GM19023 (cell line): Measurements from ENCODE around the gene AUNIP.

Experiments used
- ATAC-seq: cut with Tn5 transposase; IDR thresholded peaks from one replicate; pipeline ENCODE4 v1.9.1; 2021; ENCODE audit warnings: mild to moderate bottlenecking, moderate library complexity; ENCODE audit not compliant: unreplicated experiment

The AUNIP gene, protein sequence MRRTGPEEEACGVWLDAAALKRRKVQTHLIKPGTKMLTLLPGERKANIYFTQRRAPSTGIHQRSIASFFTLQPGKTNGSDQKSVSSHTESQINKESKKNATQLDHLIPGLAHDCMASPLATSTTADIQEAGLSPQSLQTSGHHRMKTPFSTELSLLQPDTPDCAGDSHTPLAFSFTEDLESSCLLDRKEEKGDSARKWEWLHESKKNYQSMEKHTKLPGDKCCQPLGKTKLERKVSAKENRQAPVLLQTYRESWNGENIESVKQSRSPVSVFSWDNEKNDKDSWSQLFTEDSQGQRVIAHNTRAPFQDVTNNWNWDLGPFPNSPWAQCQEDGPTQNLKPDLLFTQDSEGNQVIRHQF

DNA sequence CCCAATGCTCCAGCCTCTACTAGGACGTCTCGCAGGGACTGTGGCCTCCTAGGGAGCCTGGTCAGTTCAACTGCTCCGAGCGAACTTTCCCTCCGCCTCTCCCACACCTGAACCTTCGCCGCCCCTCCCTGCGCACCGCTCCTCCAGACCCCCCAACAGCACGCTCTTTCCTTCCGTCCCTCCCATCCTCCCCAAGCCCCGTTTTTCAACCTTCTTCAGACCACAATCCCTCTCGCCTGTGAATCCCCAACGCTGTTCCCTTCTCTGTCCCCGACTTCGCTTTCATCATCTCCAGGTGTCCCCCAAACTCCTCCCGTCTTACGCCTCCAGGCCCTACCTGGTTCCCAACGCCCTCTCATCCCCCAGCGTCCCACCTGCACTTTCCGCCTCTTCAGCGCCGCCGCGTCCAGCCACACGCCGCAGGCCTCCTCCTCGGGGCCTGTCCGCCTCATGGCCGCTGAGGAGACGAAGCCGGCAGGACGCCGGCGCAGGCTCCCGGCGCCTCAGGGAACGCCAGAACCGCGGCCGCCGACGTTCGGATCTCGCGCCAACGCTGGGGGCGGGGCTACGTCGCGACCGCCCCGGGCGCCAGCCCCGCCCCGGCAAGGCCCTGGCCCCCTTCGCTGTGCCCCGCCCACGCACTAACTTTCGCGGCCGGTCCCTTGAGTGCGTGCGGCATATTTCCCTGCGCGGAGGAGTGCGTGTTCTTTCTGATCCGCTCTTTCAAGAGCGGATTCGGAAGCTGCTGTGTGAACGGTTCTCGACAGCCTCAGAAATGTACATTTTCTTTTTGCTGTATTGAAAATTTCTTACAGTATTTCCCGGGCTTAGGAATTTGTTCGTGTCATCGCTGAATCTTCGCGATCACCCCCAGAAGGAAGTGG is at the start of gene AUNIP:
Gene AUNIP (minus strand): TSS at position 552 of the 884 bp plus-strand sequence. CDS start 100 bp downstream, at position 452.
- ATAC-seq = peak; percentile 86

DNA sequence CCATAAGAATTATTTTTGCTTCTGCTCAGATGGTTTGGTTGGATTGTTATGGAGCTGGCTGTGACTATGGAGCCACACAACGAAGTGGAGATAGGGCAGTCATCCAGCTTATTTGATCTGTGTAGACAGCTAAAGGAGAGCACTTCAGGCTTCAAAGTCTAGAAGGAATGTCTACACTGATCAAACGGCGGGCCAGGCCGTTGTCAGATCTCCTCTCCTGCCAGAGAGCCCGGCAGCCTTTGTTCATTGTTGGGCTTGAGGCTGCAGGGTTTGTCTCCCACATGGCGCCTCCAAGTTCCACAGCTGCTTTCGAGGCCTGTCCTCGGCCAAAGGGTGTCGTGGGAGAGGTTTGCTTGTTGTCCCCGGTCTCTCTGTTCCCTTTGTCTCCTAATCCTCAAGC is 49.8 kb upstream of the AUNIP start:
- ATAC-seq = no peak

DNA sequence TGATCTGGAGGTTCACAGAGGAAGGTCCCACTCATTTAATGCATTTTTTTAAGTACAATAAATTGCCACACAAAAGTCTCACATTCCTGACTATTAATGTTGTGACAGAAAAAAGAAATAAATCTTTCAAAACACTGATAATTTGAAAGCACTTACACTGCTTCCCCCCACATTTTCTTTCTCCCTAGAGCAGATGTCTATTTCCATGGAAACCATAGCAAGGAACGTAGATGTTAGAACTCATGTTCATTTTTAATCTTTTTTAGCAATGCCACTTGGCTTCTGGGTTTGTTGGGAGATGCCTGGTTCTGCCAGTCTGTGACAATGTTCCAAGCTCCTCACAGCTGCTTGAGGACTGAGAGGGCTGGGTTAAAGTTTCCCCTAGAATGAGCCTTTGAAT is 48.9 kb upstream of the AUNIP start:
- ATAC-seq = no peak

DNA sequence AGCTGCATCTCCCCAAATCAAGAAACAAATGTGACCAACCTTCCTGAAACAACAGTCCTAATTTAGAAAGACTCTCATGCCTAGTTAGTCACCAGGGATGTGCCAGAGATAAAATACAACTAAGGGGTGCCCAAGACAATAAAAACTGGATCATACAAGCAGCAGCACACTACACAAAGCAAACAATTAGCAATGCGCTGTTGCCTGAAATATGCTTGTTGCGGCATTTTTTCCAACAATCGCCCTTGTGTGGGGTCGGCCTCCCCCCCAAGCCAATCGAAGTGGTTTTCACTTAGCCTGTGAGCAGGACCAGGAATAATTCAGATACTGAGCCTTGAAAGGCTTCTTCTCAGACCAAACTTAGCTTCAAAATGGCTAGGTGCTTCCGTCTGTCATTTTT is 48.3 kb upstream of the AUNIP start:
- ATAC-seq = no peak

DNA sequence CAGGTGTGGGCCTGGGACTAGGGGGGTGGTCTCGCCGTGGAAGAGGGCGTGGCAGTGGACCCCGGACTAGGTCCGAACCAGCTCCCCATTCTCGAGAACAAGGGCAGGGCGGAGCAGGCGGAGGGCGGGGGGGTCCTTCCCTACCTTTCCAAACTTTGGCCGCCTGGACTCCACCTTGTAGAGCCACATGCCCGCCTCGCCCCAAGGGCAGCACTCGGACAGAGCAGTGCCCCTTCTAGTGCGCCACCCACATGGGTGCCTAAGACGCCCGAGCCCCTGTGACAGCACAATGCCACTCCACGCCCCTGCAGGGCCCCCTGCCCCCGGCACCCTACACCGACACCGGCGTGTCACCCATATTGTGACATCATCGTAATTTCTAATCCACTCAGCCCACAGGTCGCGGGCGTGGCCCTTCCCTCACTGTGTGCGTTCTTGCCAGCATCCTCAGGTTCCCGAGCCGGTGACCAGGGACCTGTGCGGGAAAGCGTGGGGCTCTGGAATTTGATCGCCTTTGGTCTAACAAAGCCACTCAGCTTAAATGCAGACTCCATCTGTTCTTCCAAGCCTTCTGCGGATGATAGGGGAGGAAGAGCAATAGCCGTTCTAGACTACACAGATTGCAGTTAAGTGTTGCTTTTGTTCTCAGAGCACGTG is 47.5 kb upstream of the AUNIP start:
- no peak for ATAC-seq

DNA sequence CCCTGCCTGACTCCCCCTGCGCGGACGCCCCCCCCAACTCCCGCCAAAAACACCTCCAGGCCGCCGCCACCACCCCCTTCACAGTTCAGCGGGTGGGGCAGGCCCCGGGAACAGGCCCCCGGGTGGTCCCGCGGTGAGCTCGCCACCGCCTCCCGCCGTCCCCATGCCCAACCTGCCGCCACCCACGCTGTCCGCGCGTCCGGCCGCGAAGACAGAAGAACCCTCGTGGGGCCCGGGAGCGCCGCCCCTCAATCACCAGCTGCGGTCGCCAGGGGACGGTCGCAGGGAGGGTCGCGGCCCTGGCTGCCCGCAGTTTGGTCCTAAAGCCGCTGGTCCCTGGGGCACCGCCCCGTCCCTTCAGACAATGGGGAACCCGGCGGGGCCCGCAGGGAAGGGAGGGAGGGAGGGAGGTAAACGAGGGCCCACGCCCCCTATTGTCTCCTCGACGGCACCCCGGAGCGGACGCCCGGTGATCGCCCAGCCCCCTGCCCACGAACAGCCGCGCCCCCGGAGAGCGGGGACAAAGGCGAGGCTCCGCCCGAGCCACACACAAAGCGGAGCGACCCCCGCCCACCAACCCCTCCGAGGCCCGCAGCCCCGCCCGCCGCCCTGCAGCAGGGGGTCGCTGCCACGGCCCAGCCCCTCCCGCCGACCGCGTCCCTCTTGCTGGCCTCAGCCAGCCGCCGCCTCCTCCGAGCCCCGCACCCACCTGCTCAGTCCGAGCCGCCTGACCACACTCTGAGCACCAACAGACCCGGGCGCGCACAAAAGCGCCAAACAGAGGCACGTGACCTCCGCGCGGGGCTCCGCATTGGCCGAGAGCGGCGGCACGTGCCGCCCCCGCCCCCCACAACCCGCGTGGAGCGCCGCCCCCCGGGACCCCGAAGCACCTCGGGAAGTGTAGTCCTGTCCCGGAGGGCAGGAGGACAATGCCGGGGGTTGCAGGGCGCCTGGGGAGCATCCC is 46.7 kb upstream of the AUNIP start, which contains the start of gene STMN1:
Gene STMN1 (minus strand): TSS at position 740 of the 964 bp plus-strand sequence. CDS start 1,743 bp downstream, outside the sequence.
- ATAC-seq = peak; percentile 73

DNA sequence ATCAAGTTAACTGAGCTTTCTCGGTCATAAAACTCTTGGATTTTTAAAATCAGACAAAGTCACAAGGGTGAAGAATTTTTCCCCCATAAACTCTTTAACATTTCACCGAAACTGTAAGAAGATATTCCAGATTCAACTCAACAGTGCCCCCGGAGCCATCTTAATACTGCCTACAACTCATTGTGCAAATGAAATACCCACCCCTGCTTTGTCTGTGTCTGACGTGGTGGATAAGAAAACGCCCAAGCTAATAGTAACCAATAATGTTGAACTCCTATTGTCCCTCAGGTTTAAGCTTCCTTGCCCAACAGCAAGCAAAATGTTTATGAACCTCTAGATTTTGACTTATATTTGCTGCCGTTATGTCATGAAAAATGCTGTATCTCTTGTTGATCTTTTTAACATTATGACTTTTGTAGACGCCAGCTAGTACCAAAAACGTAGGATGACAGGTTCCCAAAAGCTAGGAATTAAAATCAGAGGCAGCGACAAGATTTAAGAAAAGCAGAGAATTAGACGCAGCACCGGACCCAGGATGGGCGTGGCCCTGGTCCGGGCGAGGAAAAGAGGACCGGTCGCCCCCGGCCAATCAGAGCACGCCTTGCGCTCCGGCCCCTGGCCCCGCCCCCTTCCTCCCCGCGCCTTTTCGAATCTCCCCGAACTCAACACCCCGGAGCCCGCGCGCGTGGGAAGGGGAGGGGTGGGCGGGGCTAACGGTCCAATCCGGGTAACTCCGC is 45.9 kb upstream of the AUNIP start:
- ATAC-seq = peak; percentile 70

DNA sequence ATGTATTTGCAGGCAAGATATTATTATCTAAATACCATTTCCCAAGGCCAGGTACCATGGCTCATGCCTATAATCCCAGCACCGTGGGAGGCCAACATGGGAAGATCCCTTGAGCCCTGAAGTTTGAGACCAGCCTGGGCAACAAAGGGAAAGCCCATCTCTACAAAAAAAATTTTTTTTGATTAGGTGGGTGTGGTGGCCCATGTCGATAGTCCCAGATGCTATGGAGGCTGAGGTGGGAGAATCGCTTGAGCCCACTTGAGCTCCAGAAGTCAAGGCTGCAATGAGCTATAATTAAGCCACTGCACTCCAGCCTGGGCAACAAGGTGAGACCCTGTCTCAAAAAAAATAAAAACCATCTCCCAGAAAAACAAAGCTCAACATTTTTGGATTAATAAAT is 44.7 kb upstream of the AUNIP start:
- no peak for ATAC-seq

DNA sequence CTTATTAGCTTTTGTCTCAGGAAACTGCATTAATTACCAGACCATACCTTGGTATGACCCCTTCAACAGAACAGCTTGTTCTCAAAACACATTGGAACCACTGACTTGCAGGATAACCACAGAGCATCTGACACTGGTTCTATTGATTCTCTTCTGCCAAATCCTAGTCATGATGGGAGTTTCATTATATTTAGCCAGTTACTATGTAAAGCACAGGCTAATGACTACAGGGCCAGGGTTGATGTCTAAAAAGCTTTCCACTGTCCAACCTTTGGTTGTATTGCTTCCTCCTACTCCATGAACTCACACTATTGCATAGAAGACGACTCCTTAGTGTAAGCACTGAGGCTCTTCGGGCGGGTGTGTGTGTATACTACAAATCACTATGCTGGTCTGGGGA is 43.2 kb upstream of the AUNIP start:
- no peak for ATAC-seq

DNA sequence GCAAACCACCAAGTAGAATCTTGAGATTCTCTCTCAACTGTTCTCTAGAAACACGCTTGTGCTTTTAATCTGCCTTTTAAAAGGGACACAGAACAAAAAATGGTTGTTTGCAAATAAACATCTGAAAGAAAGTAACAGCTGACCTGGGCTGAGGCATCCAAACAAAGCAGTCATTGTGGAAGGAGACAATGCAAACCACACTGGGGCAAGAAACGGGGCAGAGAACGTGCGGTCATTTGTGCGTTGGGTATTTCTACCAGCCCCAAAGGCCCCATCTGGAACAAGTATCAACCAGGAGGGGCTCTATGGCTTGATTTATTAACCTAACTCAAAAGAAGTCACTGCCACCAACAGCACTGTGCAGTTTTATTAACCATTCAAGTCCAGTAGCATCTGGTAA is 41.0 kb upstream of the AUNIP start:
- no peak for ATAC-seq

DNA sequence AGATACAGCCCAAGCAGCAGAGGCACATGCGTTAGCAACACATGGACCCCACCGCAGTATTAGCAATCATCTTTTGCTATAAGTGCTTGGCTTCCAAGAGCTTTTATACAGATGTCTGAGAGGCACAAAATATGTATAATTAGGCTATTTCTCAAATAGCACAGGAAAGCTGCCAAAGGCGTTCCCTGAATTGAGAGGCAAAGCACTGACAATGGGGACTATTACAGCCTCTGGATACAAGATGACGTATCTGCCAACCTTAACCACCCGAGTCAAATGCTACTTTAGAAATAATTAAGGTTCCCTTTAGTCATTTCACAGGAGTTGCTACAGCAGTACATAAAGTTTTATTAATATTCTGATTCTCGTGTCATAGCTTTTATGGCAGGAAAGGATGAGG is 40.5 kb upstream of the AUNIP start:
- ATAC-seq = no peak

DNA sequence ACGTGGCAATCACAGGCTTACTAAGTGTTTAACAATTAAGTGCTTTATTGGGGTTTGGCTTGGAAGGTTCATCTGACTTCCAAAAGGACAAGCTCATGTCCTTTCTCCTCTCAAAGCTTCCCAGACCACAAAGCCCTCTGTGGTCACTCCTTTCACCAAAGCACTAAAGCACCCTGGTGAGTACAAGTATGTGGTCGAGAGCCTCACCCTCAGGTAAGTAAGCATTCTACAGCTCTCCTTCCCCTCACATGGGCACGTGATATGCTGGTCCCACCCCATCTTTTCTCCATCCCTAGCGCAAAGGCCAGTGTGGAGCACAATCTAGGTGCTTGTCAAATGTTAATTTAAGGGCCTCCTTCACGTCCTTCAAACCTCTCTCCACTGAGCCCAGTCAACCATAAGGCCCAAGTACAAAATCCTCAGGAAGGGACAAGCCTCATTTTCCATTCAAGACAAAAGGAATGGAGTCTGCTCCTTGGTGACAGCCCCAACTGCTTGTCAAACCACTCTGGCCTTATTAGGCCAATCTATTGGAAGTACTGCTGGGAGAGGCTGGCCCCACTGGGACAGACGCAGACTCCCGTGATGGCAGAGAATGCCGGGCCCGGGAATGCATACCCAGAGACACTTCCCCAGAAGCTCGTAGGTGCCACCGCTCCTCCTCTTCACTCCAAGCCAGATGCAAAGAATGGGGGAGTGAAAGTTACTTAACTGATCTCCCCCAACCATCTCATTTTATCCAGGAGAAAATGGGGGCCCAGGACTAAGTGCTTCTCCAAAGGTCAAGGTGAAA is 39.2 kb upstream of the AUNIP start:
- no peak for ATAC-seq

DNA sequence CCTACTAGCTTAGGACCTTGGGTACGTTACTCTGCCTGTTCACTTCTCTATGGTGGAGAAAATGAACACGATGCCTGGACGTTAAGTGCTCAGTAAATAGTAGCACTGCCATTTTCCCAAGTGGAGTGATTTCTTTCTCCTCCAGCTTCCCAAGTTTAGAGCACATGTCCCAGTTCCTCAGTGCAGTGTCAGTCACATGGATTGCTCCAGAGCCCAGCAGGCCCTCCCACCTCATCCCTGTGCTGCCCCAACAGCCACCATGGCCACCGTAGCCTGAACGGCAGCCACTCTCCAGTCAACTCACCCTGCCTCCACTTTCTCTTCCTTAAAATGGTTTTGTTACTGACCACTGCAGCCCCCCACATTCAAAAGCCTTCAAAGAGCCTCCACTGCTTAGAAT is 38.5 kb upstream of the AUNIP start:
- no peak for ATAC-seq

DNA sequence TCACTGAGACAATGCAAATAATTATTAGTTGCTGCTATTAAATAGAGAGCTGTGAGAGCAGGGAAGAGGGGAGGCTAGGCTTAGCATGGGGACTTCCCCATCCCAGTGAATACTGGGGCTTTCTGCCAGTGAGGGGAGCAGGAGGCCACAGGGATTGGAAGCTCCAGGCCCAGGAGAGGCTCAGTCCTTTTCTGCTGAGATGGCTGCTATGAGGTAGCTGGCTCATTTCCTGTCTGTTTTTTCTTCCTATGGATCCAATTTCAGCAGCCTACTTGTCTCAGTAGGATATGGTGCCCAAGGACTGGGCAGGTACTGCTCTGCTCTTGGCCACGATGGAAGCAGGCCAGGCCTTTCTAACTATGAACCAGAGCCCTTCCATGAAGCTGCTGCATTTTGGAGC is 37.0 kb upstream of the AUNIP start:
- no peak for ATAC-seq

DNA sequence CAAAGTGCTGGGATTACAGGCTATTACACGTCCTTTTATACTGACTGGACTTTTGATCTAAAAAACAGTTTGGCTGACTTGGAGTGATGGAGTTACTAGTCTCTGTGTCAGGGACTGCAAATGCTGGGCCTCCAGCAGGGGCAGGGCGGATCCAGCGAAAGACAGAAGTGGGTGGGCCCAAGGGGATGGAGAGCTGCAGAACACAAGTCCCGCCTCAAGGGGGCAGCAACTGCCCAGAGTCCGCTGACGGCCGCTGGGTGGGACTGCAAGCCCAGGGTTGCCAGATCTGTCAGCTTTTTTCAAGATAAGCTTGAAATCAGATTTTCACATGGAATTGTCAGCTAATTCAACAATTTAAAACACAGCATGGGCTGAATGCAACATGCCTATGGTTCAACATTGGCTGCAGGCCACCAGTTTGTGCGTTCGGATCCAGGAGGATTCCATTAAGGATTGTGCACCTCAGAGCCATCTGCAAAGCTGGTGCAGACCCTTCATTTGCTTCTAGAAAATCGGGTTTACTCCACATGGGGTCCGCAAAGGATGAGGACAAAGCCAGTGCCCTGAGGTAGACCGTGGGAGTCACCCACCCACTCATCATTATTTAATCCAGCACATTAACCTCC is 36.2 kb upstream of the AUNIP start:
- peak; percentile 91 for ATAC-seq

DNA sequence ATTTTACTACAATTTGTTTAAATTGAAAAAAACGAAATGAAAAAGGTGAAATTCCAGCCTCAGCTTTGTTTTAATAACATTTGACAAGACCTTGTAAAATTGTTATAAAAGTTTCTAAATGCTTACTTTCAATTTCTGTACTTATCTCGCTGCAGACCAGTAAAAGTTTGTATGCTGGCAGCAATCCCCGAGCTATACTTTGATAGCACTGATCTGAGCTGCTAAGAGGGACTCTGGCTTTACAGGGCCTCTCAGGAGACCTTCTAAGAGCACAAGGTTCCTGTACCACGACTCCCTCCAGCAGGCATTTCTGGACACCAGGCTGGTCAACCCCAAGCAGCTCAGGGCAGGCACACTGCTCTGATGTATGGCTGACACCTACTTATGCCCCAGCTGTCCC is 33.9 kb upstream of the AUNIP start:
- ATAC-seq = no peak

DNA sequence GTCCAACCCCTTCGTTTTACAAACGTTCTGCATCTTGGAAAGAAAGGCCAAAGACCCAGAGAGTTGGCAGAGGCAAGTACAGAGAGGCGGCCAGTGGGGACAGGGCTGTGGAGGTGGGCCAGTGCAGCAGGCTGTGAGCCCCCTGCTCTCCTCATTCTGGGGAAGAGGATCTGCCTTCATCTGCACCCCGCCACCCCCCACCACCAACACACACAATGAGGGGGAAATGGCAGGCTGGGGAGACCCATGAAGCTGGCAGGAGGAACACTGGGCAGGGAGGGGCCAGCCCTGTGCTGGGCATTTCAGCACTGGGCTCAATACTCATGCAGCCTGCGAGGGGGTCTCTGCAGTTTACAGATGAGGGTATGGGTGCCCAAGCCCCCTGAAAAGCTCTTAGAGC is 32.3 kb upstream of the AUNIP start:
- ATAC-seq = no peak

DNA sequence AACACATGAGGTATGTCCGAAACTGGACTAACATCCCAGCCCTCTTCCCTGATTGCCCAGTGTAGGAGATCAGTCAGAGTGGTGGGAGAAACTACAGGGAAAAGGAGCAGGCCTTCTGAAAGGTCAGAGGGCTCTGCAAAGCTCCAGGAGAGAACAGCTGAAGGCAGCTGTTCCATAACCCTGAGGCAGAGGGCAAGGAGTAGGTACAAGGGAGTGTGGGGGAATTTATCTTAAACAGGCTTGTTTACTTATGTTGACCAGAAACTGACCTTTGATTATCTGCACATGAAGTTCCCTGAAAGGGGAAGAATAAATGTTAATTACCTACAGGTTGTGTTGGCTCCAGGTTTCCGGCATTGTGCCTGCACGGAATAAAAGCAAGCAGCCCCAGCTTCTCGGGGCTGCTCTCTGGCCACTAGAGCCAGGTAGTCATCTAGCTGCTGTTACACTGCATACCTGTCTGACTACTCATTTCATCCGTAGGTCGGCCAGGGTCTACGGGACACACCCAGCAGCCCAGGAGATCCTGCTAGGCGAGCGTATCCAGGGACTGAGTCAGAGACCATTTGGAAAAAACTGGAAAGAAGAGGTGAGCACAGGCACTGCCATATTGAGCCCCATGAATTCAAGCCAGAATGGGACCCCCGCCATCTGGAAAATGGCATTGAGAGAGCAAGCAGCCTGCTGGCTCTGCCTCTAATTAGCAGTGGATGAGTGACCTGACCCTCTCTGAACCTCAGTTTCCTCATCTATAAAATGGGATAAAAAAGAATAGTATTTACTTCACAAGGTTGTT is 31.2 kb upstream of the AUNIP start:
- ATAC-seq = no peak
